GM18858 (cell line): ENCODE measurements around the gene FOXK2.

Experiments used
- ATAC-seq: cut with Tn5 transposase; IDR thresholded peaks from one replicate; pipeline ENCODE4 v1.9.1; 2021; ENCODE audit not compliant: unreplicated experiment

FOXK2 gene

DNA sequence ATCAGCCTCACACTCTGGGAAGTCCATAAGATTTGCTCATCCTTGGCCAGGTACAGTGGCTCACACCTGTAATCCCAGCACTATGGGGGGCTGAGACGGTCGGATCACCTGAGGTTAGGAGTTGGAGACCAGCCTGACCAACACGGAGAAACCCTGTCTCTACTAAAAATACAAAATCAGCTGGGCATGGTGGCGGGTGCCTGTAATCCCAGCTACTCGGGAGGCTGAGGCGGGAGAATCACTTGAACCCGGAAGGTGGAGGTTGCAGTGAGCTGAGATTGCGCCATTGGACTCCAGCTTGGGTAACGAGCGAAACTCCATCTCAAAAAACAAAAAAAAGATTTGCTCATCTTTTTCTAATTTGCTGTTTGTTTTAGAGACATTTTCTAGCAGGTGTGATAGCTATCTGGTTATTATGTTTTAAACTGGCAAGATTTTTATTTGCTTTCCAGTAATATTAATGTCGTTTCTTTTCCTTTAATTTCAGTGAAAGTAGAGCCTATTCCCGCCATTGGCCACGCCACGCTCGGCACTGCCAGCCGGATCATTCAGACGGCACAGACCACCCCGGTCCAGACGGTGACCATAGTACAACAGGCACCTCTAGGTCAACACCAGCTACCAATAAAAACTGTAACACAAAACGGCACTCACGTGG is 67.2 kb downstream of the FOXK2 start:
- no peak for ATAC-seq

DNA sequence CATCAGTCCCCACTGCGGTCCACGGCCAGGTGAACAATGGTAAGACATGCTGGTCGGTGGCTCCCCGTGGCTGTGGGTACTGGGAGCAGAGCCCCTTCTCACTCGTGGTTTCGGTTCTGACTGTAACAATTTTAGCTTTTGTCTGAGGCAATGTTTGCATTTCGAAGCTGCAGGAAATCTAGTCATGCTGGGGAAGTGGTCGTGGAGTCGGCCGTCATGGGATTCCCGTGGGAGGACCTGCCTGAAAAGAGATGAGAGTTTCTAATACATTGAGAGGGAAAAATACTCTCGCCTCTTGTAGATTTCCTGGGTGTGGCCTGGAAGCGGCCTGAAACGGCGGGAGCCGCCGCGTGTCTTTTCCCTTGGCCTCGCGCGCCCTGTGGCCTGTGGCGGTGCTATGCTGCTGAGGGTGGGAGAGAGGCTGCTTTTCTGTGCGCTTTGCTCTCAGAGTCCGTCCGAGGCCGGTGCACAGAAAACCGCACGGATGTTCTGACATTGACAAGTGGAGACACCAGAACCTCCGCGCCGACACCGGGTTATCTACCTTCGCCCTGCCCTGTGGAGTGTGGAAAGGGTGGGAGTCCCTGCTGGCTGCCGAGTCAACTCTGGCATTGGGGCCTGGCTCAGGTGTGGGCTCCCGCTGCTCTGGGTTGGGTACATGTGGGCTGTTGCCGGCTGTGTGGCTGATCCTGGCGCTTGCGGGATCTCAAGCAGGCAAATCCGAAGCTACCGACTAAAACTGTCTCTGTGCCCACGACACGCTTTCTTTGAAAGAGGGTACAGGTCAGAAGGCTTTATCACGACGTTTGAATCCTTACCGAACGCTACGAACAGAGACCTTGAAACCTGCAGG is 67.9 kb downstream of the FOXK2 start:
- ATAC-seq: no peak

DNA sequence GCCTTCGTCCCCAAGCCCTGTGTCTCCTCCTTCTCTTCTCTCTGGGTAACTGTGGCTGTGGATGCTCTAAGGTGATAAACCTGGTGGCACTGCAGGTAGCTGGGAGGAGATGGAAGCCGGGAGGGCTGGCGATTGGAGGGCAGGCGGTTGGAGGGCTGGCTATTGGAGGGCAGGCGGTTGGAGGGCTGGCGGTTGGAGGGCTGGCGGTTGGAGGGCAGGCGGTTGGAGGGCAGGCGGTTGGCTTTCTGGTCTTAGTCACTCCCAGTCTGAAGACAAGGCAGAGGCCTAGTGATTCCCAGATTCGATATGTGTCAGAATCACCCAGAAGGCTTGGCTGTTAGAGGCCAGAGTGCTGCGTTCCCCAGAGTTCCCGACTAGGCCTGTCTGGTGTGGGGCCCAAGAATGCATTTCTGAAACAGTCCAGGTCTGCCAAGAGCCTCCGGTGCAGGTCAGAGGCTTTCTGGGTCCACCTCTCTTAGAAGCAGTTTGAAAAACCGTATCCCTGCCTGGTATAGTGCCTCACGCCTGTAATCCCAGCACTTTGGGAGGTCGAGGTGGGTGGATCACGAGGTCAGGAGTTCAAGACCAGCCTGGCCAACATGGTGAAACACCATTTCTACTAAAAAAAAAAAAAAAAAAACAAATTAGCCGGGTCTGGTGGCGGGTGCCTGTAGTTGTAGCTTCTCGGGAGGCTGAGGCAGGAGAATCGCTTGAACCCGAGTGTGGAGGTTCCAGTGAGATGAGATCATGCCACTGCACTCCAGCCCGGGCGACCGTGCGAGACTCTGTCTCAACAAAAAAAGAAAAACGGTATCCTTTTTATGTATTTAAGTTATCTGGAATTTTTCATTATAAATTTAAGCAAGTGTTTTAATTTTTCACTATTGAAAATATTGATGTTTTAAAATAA is 69.0 kb downstream of the FOXK2 start:
- no peak for ATAC-seq

DNA sequence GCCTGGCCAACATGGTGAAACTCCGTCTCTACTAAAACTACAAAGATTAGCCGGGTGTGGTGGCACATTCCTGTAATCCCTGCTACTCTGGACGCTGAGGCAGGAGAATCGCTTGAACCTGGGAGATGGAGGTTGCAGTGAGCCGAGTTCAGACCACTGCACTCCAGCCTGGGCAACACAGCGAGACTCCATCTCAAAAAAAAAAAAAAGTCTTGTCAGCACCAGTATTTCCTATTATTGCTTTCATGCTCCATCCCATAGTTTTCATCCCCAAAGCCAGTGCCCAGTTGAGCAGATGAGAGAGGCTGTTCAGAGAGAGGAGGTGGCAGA is 70.3 kb downstream of the FOXK2 start:
- ATAC-seq: no peak

DNA sequence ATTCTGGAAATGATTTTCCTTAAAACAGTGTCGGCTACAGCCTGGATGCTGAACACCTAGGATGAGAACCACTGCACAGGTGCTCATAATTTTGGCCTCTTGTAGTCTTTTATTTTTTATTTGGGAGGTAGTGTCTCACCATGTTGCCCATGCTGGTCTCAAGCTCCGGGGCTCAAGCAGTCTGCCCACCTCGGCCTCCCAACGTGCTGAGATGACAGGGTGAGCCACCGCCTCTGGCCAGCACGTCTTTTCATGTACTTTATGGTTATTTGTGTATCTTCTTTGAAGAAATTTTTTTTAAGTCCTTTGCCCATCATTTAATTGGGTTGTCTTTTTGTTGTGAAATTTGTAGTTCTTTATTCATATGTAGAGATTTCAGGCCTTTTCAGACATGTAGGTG is 70.7 kb downstream of the FOXK2 start:
- ATAC-seq: no peak

DNA sequence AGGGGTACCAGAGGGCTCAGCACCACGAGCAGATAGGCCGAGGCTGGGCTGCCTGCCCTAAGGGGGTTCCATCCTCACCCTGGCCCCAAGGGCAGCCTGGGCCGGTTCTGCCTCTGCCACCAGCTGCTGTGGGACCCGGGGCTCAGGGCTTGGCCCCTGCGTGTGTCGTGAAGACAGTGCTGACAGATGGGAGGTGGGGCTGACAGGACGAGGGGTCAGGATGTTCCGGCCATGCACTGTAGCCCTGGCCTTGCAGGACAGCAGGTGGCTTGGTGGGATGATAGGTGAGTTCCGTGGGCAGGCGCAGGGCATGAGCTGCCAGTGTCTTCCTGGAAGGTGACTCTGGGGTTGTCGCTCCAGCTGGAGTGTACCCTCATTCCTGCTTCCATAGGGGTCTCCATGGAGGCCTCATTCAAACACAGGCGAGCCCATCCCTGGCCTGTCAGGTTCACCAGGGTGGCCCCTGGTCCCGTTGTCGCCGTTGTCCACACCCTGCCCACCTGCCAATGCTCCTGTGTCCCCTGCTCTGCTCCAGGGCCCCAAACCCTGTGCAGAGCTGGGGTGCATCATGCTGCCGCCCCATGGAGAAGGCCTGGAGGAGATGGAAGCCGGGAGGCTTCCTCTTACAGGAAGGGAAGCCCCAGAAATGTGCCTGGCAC is 71.5 kb downstream of the FOXK2 start:
- ATAC-seq: no peak

DNA sequence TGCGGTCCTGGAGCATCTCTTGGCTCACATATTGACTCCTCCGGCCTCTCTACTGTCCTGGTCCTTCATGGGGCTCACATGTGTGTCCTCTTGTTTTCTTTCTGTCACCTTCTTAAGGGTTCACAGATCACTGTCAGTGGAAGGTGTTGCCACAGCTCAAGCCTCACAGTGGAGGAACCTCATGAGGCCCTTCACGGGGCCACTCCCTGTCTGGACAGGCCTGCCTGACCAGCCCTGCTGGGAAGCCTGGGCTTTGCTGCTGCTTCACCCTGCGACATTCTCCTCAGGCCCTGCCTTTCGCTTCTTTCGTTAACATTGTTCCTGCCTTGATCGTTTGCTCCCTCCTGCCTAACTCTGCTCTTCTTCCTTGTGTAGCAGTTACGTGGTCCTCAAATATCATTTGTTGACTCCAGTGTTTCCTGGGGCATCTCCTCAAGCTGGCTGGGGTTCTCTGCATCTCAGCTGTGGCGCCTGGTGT is 72.8 kb downstream of the FOXK2 start:
- no peak for ATAC-seq

DNA sequence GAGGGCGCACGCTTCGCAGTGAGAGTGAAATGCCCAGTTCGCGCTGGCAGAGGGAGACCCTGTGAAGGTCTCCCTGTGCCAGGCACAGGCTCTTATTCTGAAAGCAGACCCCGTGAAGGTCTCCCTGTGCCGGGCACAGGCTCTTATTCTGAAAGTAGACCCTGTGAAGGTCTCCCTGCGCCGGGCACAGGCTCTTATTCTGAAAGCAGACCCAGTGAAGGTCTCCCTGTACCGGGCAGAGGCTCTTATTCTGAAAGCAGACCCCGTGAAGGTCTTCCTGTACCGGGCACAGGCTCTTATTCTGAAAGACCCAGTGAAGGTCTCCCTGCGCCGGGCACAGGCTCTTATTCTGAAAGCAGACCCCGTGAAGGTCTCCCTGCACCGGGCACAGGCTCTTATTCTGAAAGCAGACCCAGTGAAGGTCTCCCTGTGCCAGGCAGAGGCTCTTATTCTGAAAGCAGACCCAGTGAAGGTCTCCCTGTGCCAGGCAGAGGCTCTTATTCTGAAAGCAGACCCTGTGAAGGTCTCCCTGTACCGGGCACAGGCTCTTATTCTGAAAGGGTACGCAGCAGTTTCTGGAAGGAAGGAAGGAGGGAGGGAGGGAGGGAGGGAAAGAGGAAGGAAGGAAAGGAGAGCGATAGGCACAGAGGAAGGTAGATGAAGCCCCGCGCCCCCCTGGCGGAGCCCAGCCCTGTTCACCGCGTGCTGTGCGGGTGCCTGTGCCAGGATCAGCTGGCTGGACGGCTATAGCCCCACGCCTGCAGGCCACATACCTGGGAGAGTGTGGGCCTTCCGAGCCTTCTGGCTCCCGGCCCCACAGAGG is 73.4 kb downstream of the FOXK2 start:
- no peak for ATAC-seq

DNA sequence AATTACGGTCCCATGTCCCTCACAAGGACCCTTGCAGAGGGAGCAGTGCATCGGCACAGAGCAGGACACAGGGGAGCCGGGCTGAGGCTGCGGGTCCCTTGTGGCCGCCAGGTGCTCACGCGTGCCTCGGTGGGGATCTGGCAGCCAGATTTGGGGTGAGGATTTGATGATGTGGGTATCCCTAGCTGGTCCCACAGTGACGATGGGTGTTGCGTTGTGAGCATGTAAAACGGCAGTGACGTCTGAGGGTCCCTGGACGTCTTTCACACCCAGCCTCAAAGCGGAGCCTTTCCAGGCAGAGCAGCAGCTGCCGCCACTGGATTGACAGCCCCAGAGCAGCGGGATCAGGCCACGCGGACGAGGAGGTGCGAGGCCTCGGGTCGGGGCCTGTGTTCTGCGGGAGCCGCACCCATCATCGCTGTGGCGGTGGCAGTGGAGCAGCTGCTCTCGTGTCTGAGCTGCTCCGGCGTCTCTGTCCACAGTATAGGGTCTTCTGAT is 74.1 kb downstream of the FOXK2 start:
- ATAC-seq: no peak

DNA sequence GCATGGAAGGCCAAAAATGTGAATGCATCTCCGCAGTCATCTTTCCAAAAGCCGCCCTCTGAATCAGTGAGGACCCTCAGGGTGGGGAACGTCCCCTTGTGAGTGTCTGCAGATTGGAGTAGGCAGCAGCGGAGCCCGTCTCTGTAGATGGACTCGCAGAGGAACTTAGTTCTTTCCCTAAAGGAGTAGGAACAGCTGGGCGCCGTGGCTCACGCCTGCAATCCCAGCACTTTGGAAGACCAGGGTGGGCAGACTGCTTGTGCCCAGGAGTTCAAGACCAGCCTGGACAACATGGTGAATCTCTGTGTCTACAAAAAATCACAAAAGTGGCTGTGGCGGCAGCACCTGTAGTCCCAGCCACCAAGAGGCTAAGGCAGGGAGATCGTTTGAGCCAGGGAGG is 75.0 kb downstream of the FOXK2 start:
- no peak for ATAC-seq

DNA sequence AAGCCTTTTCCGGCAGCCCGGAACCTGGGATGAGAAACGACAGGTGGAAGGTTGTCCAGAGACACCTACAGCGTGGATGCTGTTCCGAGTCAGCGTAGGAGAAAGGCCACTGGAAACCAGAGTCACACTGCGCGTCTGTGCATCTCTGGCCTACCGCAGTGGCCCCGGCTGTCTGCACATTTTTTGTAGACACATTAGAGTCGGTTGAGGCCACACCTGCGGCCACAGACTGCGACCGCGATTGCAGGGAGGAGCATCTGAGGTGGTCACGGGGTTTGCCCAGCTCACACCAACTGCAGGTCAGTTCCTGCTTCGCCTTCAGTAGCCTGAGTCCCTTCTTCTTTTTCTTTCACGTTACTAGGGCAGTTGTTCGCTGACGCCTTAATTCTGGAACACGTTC is 76.4 kb downstream of the FOXK2 start:
- no peak for ATAC-seq

DNA sequence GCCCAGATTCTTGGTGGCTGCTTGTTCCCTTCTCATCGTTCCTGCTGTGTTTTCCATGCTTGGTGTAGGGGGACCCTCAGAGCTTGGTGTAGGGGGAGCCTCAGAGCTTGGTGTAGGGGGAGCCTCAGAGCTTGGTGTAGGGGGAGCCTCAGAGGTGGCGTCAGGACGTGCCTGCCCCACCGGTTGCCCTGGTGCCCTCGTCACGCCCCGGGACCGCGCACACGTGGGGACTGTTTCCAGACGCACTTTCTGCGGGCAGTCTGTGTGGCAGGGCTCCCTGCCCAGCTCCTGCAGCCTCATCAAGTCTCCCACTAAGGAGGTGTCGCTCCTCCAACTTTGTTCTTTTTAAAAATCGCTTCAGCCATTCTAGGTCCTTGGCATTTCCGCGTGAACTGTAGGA is 76.8 kb downstream of the FOXK2 start:
- ATAC-seq: no peak

DNA sequence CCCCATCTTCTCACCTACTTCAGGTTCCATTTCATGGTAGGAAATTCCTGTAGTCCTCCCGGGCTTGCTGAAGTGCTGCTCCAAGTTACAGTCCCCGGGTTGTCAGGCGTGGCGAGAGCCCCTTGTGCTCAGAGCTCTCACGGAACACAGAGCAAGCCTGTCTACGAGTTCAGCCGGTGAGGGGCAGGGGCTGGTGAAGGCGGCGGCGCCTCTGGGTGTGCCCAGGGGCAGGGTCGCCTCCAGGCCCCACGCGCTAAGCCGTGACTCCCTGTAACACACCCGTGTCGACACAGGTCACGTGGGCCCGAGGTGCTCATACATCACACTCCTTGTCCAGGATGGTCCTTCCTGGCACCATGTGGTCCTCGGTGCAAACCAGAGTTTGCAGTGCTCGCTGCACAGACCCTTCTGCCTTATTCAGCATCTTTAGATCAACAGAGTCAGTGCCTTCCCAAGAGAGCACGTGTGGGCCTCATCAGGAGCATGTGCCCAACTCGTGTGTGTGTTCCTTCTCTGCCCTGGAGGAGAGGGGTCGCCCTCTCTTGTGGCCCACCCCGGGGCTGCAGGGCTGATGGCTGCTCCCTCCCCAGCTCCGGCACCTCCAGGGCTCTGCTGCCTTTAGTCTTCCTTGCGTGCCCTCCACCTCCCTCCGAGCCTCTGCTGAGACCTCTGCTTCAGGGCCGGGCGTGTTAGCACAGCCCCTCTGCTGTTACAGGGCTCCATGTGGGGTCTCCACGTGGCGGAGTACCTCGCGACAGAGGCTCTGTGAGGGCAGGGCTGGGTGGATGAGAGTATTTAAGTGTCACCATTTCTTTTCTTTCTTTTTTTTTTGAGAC is 77.5 kb downstream of the FOXK2 start:
- no peak for ATAC-seq

DNA sequence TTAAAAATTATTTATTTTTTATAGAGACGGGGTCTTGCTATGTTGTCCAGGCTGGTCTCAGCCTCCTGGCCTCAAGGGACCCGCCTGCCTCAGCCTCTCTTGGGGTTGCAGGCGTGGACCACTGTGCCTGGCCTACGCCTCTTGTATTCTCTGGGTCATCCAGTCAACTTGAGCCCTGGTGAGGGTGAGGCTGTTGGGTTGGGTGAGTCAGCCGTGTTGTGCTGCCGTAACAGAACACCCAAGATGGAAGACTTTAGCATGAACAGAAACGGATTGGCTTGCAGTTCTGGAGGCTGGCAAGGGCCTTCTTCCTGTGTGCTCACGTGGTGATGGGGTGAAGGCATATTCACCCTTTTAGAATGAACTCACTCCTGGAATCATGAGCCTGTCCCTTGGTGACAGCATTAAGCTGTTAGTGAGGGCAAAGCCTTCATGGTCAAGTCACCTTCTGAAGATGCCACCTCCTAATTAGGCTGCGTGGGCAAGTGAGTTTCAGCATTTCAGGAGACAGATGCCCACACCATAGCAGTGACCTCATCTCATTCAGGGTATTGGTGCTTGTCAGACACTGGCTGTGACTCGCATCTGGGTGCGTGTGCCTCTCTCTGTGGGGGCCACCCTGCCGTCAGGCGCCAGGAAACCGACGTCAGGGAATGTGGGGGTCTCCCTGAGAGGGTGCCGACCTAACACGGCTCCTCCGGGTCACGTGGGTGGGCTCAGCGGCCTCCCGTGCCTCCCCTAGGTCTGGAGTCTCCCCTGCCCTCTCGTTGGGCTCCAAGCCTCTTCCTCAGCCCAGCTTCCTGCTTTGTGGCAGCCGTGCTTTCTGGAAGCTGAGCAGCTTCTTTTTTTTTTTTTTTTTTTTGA is 79.0 kb downstream of the FOXK2 start:
- ATAC-seq: no peak

DNA sequence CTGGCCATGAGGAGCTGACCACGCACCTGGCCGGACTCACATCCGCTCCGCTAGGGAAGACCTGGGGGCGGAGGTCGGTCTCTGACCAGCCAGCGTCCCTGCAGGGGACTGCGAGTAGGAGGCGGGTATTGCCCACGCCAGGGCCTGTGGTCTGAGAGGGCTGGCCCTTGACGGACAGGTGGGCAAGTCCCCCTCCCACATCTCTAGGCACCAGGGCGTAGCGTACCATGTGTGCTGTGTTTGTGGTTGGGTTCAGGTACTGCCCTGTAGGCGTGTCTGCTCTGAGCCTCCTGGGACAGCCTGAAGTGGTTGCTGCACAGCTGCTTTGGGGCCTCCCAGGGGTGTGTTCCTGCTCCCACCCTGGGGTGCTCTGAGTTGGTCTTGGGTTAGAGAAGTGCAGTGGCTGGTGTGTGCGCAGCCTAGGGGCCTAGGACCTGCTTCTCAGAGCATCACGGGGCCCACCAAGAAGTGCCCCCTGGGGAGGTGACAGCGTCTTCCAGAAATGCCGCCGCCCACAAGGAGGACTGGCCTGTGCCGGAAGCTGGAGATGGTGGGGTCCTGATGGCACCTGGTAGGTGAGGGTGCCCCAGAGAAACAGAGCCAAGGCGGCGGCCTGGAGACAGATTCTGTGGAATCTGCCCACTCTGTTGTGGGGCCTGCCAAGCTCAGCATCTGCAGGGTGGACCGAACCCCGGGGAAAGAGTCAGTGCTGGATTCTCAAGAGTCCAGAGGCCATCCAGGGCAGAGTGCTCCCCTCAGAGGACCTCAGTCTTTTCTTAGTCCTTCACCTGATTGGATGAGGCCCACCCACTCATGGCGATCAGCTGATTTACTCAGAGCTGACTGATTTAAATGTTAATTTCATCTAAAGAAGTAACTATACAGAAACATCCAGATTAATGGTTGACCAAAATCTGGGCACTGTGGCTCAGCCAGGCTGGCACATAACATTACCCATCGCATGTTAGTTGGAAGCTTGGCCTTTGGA is 80.4 kb downstream of the FOXK2 start:
- ATAC-seq: no peak

DNA sequence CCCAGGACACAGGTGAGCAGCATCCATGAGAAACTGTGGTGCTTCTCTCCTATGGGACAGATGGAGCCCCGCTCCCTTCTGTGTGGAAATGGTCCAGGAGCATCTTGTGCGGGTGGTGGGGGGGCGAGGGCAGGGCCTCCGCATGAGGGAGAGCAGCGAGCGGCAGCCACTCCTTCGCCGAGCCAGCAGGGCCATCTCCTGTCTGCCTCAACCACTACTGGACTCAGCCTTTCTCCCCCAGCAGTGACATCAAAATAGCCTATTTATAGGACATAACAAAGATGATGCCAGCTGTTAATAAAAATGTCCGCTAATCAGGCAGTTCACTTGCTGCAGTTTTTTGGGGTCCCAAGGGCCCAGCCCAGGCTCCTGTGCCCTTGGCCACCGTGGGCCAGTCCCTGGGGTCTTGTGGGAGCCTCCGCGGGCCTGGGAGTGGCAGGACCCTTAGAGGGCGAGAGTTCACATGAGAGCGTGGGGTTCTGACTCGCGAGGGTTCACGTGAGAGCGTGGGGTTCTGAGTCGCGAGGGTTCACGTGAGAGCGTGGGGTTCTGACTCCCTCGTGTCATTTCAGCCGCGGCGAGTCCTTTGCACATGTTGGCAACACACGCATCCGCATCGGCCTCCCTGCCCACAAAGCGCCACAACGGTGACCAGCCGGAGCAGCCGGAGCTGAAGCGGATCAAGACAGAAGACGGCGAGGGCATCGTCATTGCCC is 81.4 kb downstream of the FOXK2 start:
- no peak for ATAC-seq
